ENCODE measurements around the gene NCOR2. TPM values are rescaled to one million over a fixed set of nuclear protein-coding genes. Genes with fewer than 3 reads are reported as not detected.

NCOR2 gene
- total and polyA plus RNA-seq, 2 donors (not counting 3 experiments of a cell fraction or from before 2014, with no cell fraction given) = 26.5 to 241 TPM

DNA sequence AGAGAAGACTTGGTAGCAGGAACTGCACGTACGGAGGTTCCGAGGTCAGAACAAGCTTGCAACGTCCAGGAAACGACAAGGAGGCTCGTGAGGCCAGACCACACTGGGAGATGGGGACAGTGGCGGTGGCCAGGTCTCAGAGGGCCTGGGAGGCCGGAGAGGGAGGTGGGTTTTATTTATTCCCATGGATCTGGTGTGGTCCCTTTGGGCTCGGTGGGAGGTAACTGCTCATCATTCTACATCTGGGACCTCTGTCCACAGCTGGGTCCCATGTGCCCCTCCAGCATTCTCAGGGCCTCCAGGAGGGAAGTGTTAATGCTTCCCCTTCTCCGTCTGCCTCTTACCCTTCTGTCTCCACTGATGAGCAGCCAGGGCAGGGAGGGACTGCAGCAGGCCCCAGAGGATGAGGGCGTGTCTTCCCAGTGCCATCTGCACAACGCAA lies 35.7 kb upstream of the NCOR2 start:
- TF ChIP-seq POLR2A (IDR thresholded peaks at IDR 0.05; ENCODE audit: low read depth, low read length) = no peak
- no peak for TF ChIP-seq POLR2AphosphoS5 (IDR thresholded peaks at IDR 0.05; ENCODE audit: insufficient read depth, low read depth, low read length)
- TF ChIP-seq, protein P1, sequence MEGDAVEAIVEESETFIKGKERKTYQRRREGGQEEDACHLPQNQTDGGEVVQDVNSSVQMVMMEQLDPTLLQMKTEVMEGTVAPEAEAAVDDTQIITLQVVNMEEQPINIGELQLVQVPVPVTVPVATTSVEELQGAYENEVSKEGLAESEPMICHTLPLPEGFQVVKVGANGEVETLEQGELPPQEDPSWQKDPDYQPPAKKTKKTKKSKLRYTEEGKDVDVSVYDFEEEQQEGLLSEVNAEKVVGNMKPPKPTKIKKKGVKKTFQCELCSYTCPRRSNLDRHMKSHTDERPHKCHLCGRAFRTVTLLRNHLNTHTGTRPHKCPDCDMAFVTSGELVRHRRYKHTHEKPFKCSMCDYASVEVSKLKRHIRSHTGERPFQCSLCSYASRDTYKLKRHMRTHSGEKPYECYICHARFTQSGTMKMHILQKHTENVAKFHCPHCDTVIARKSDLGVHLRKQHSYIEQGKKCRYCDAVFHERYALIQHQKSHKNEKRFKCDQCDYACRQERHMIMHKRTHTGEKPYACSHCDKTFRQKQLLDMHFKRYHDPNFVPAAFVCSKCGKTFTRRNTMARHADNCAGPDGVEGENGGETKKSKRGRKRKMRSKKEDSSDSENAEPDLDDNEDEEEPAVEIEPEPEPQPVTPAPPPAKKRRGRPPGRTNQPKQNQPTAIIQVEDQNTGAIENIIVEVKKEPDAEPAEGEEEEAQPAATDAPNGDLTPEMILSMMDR (IDR thresholded peaks at IDR 0.05; ENCODE audit: extremely low read depth in 1 of 2, insufficient read depth in 1 of 2, low read depth in 1 of 2, low read length in 2 of 2) = no peak
- no peak for TF ChIP-seq GATA2 (IDR thresholded peaks at IDR 0.05; ENCODE audit: insufficient read depth, insufficient read length, low read depth, low read length)
- TF ChIP-seq, protein P2, sequence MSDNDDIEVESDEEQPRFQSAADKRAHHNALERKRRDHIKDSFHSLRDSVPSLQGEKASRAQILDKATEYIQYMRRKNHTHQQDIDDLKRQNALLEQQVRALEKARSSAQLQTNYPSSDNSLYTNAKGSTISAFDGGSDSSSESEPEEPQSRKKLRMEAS (IDR thresholded peaks at IDR 0.05; ENCODE audit: insufficient read depth, insufficient read length) = no peak
- no peak for TF ChIP-seq JUN (IDR thresholded peaks at IDR 0.05; ENCODE audit: borderline replicate concordance, insufficient read depth, insufficient read length, low read depth)
- no peak for TF ChIP-seq MYC (IDR thresholded peaks at IDR 0.05; ENCODE audit: low read depth, low read length)
- TF ChIP-seq FOS (IDR thresholded peaks at IDR 0.05; ENCODE audit: borderline replicate concordance, insufficient read depth, low read length) = no peak
- TF ChIP-seq EZH2 (IDR thresholded peaks at IDR 0.05; ENCODE audit: borderline replicate concordance, low read depth, low read length, severe bottlenecking) = no peak
- FAIRE-seq = no peak
- no peak overlapping the region for H3K4me2 ChIP-seq (ENCODE audit: insufficient read depth, low read length)
- H3K9me1 ChIP-seq (replicated peaks; ENCODE audit: control insufficient read depth, extremely low read depth, insufficient read depth, low read length) = no peaks in the 10 kb centered on the region
- no peak overlapping the region for H3K27ac ChIP-seq (ENCODE audit: insufficient read depth, low read depth, low read length)
- ChIA-PET CTCF (interaction anchor here (0.9 kb wide), 1 partner anchor 169 kb away, joined by 3 read pairs; no protein-coding TSS in a partner anchor), POLR2A (no interaction called here)
- no peak for DNase-seq (ENCODE audit: low read depth, low spot score)
- BruUV-seq (replicated peaks) = no TSS peak
- H2AFZ ChIP-seq (ENCODE audit: low read depth, low read length) = no peak overlapping the region
- dilution Hi-C loops (cut with MboI; ENCODE audit: extremely low pct_ligation_motif_present, low sequenced_read_pairs) (no loop called here), intact Hi-C loops (cut with micrococcal nuclease) (no loop called here)
- H3K36me3 ChIP-seq (ENCODE audit: control insufficient read depth in 2 of 2, extremely low read depth in 1 of 2, insufficient read depth in 2 of 2, low read length in 2 of 2) = no peaks in the 10 kb centered on the region
- H3K4me3 ChIP-seq (replicated peaks in 1 of 3; ENCODE audit: insufficient read depth in 1 of 3, low read depth in 1 of 3, low read length in 3 of 3) = no peak overlapping the region
- peaks cover 7% of the 10 kb centered on the region for H3K4me1 ChIP-seq (ENCODE audit: control insufficient read depth, extremely low read depth, insufficient read depth, low read length)
- H3K9ac ChIP-seq (replicated peaks; ENCODE audit: extremely low read depth, insufficient read depth, low read length) = no peak overlapping the region
- no peaks in the 10 kb centered on the region for H3K27me3 ChIP-seq (ENCODE audit: control insufficient read depth in 2 of 2, insufficient read depth in 2 of 2, low read length in 2 of 2)
- H3K79me2 ChIP-seq (ENCODE audit: control insufficient read depth, insufficient read depth, low read length) = no peaks in the 10 kb centered on the region
- no peaks in the 10 kb centered on the region for H3K9me3 ChIP-seq (replicated peaks; ENCODE audit: control insufficient read depth, insufficient read depth, low read length)
- H4K20me1 ChIP-seq (replicated peaks; ENCODE audit: control insufficient read depth, extremely low read depth, insufficient read depth, low read length) = no peaks in the 10 kb centered on the region
